Neuron (in vitro differentiated cells): ENCODE measurements around the gene APBA3.

Experiments
- H2AFZ ChIP-seq: one replicate; pipeline ENCODE4 v1.6.1; 2013; ENCODE audit warnings: low read depth, mild to moderate bottlenecking, inconsistent platforms, low read length, moderate library complexity
- H3K27me3 ChIP-seq: one replicate; pipeline ENCODE4 v1.6.1; 2013; ENCODE audit warnings: low read length; ENCODE audit not compliant: insufficient read depth
- H3K36me3 ChIP-seq: one replicate; pipeline ENCODE4 v1.6.1; 2013; ENCODE audit warnings: low read length; ENCODE audit not compliant: insufficient read depth
- H3K4me1 ChIP-seq: one replicate; pipeline ENCODE4 v1.6.1; 2013; ENCODE audit warnings: low read length; ENCODE audit not compliant: insufficient read depth
- H3K4me3 ChIP-seq: 2 replicates; pipeline ENCODE4 v1.5.1; 2013; ENCODE audit warnings: mild to moderate bottlenecking, low read length, moderate library complexity
- H3K9me3 ChIP-seq: one replicate; pipeline ENCODE4 v1.6.1; 2013; ENCODE audit warnings: low read length

The APBA3 gene

GRCh38 chr19:3723883-3724282 is 37.6 kb downstream of the APBA3 start:
- H3K27me3 ChIP-seq: peaks cover 18% of the 10 kb centered on the region
- H3K4me1 ChIP-seq: no peaks in the 10 kb centered on the region

DNA sequence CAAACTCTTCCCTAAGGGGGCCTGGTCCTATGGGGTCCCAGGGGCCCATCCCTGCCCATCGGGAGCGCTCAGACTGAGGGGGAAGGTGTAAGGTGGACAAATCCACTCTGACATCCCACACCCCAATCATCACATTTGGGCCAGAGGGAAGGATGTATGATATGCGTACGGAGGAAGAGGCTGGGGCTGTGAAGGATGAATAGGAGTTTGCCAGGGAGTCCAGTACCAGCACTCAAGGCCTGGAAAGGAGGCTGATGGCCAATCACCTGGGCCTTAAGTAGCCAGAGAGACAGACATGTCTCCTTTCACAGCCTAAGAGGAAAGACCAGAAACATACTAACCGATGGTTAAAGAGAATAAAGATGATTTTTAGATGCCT is 38.4 kb downstream of the APBA3 start:
- Histone ChIP-seq H3K27me3 (peaks cover 18% of the 10 kb centered on the region), H3K4me1 (no peaks in the 10 kb centered on the region), H3K36me3 (no peaks in the 10 kb centered on the region), H3K9me3 (no peaks in the 10 kb centered on the region), H2AFZ (no peak overlapping the region), H3K4me3 (no peak overlapping the region)

More at GRCh38 chr19:3723883-3724282, 37.6 kb downstream of the APBA3 start:
- no peaks in the 10 kb centered on the region for H3K9me3 ChIP-seq
- no peaks in the 10 kb centered on the region for H3K36me3 ChIP-seq
- H3K4me3 ChIP-seq: no peak overlapping the region
- H2AFZ ChIP-seq: no peak overlapping the region

DNA sequence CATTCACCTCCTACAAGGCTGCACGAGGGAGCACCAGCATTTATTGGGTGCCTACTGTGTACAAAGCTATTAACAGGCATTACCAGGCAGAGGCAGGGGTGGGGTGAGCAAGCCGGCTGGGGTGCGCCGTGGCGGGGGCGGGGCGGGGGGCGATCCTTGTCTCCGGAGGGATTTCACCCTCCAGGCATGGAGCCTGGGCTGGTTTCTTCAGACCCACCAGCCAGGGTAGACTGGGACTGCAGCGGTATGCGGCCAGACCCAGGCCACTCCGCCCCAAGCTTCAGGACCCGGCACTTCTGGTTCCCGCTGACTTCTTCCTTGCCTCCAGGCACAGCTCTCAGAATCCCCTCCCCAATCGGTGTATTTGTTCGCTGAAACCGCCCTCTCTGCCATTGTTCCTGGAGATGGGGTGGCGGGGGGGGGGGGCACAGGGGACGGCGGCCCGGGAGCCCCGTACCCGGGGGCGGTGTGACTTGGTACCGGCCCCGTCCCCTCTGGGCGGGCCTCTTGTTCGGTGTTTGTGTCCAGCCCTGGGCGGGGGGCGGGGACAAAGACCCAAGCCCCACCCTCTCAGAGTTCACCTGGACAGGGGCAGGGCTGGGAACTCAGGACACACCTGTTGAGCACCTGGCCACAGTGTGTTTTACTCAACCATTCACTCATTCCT is 38.9 kb downstream of the APBA3 start:
- no peak overlapping the region for H2AFZ ChIP-seq
- H3K9me3 ChIP-seq: no peaks in the 10 kb centered on the region
- H3K4me3 ChIP-seq: no peak overlapping the region
- peaks cover 18% of the 10 kb centered on the region for H3K27me3 ChIP-seq
- H3K36me3 ChIP-seq: no peaks in the 10 kb centered on the region
- no peaks in the 10 kb centered on the region for H3K4me1 ChIP-seq

DNA sequence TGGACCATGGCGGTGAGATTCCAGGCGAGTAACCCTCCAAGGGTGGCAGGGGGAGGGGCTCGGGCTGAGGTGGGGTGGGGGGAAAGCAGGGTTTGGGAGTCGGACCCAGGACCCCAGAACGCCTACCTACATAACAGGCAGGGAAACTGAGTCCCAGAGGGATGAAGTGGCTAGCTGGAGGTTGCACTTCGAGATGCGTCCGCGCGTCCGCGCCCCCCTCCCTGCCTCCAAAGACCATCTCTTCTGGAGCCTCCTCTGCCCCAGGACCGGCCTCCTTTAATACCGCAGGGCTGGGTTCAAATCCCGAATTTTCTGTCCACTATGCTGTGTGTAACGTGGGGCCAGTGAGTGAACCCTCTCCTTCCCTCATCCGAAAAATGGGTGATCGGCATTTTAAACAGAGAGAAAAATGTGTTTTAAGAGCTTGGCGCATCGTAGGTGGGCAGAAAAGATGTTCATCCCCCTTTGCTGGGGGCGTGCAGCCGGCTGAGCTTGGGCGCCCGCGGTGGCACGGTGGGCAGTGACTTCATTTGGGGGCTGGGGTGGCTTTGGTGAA is 39.5 kb downstream of the APBA3 start:
- Histone ChIP-seq H3K27me3 (peaks cover 18% of the 10 kb centered on the region), H2AFZ (no peak overlapping the region), H3K9me3 (no peaks in the 10 kb centered on the region), H3K36me3 (no peaks in the 10 kb centered on the region), H3K4me1 (no peaks in the 10 kb centered on the region), H3K4me3 (no peak overlapping the region)

DNA sequence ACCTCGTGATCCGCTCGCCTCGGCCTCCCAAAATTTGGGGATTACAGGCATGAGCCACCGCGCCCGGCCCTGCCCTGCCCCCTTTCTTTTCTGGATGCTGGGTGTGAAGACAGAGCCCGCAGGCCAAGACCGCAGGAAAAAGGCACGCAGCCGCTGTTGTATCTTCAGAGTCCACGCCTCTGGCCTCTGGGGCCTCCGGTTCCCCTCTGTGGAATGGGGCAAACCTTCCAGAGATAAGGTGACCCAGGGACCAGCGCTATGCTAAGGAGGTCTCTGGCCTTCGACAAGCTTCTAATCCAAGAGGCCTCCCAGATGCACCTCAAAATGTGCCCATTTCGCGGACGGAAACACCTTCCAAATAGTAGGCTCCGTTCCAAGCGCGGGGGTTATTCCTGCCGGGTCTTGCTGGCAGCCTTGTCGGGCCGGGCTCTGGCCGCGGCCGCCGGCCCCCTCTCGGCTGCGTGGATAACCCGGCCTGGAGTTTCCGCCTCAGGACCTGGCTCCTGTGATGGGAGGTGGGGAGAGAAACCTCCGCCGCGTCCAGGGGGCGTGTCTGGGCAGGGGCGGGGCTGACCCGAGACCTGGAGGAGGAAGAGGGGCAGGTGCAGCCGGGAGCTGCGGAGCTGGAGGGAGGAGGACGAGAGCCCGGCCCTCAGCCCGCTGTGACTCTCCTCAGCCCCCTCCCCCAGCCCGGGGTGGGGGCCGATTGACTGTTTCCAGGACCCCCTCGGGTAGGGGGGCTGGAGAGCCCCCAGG is 40.2 kb downstream of the APBA3 start:
- no peak overlapping the region for H2AFZ ChIP-seq
- H3K4me3 ChIP-seq: no peak overlapping the region
- H3K36me3 ChIP-seq: no peaks in the 10 kb centered on the region
- H3K4me1 ChIP-seq: no peaks in the 10 kb centered on the region
- H3K27me3 ChIP-seq: peaks cover 18% of the 10 kb centered on the region
- no peaks in the 10 kb centered on the region for H3K9me3 ChIP-seq

- Histone ChIP-seq H2AFZ (no peak overlapping the region), H3K4me3 (no peak overlapping the region)
Observed at GRCh38 chr19:3720349-3720917, 41.1 kb downstream of the APBA3 start.

GRCh38 chr19:3719868-3720267 is 41.6 kb downstream of the APBA3 start:
- Histone ChIP-seq H2AFZ (no peak overlapping the region), H3K4me3 (no peak overlapping the region), H3K9me3 (no peaks in the 10 kb centered on the region), H3K4me1 (no peaks in the 10 kb centered on the region), H3K36me3 (no peaks in the 10 kb centered on the region), H3K27me3 (peaks cover 18% of the 10 kb centered on the region)

More at GRCh38 chr19:3720349-3720917, 41.1 kb downstream of the APBA3 start:
- Histone ChIP-seq H3K36me3 (no peaks in the 10 kb centered on the region), H3K9me3 (no peaks in the 10 kb centered on the region), H3K4me1 (no peaks in the 10 kb centered on the region), H3K27me3 (peaks cover 18% of the 10 kb centered on the region)

- H3K4me3 ChIP-seq: no peak overlapping the region
- H3K27me3 ChIP-seq: peaks cover 2% of the 10 kb centered on the region
- H3K4me1 ChIP-seq: no peaks in the 10 kb centered on the region
- no peaks in the 10 kb centered on the region for H3K36me3 ChIP-seq
- no peak overlapping the region for H2AFZ ChIP-seq
- no peaks in the 10 kb centered on the region for H3K9me3 ChIP-seq
Observed at GRCh38 chr19:3716147-3716668, 45.3 kb downstream of the APBA3 start.

DNA sequence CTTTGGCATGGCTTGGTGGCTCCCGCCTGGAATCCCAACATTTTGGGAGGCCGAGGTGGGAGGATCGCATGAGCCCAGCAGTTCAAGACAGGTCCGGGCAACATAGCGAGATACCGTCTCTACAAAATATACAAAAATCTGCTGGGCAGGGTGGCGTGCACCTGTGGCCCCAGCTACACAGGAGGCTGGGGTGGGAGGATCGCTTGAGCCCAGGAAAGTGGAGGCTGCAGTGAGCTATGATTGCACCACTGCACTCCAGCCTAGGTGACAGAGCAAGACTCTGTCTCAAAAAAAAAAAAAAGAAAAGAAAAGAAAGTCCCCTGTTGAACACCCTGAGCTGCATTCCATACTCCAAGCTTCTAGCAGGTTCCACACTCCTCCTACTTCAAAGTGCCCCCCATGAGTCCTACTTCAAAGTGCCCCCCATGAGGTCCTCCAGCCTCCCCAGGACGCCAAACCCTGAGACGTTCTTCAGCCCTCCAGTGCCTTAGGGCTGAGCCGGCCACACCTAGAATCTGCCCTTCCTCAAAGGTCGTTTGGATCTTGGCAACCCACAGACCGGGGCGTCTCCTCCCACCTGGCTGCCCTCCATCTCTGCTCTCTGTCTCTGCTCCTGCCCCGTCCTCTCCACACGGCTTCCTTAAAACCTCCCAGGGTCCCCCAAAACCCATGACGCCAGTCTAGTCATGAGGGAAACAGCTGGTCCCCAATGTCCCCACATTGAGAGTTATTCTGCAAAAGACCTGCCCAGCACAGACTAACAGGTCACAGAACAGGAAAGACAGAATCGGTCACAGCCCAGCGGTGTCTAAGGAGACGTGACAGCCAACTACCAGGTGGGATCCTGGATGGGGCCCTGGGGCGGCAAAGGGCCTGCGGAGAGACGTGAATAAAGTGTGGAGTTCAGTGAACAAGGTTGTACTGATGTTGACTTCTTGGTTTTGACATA is 48.6 kb downstream of the APBA3 start:
- no peaks in the 10 kb centered on the region for H3K9me3 ChIP-seq
- peaks cover 11% of the 10 kb centered on the region for H3K27me3 ChIP-seq
- no peak overlapping the region for H2AFZ ChIP-seq
- no peak overlapping the region for H3K4me3 ChIP-seq
- no peaks in the 10 kb centered on the region for H3K36me3 ChIP-seq
- H3K4me1 ChIP-seq: no peaks in the 10 kb centered on the region

DNA sequence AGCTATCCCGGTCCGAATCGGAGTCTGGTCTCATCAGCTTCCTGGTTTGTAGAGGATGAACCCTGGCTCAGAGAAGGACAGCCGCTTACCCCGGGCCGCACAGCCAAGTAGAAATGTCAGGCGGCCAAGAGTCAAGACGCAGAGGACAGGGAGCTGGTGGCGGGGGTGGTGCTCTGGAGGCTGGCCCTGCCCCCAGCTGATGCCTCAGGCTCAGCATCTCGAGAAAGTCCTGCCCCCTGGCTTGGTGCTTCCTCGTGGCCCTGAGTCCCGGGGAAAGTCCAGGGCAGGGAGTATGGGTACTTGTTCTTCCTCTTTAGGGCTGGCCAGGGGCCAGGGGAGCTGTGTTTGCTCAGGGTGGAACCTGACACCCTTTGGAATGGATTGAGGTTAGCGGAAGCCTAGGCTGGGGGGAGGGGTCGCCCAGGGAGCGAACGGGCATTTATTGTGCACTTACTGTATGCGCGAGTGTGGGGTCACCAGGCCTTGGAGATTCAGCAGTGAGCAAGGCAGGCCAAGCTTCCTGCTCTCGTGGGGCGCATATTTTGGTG is 51.2 kb downstream of the APBA3 start:
- H3K9me3 ChIP-seq: no peaks in the 10 kb centered on the region
- H2AFZ ChIP-seq: no peak overlapping the region
- H3K4me3 ChIP-seq: no peak overlapping the region
- H3K36me3 ChIP-seq: no peaks in the 10 kb centered on the region
- no peaks in the 10 kb centered on the region for H3K4me1 ChIP-seq
- peaks cover 11% of the 10 kb centered on the region for H3K27me3 ChIP-seq

DNA sequence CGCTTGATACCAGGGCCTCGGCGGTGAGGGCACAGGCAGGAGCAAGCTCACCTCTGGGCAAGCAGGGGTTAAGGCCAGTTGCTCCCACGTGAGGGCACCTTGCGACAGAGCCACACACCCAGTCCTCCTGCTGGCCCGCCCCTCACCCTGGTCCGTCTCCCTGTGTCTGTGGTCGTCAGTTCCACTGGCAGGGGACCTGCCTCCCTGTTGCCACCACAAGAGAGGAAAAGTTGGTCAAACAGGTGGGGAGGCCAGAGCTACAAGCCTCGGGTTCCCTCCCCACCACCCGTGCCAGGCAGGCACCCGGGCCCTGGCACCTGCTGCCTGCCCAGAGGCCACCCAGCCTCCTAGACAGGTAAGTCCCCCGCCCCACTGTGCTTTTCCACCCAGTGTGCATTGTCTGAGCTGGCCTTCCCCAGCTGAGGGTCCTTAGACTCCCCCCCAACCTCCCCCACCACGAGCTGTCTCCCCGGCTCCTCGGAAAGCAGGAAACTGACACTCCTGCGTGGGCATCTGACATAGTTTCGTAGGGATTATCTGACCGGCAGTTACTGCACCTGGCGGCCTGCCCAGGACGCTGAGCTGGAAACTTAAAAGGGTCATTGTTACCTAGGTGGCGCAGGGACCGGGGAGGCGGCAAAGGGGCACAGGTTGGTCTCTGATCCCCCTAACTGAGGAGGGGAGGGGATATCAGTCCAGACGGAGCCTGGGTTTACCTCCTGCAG is 53.1 kb downstream of the APBA3 start, which contains the start of gene TJP3:
TSS of gene TJP3 (plus strand) at position 178 of the 725 bp plus-strand sequence. CDS start 20,049 bp downstream, outside the sequence.
- Histone ChIP-seq H3K27me3 (peaks cover 11% of the 10 kb centered on the region), H3K9me3 (no peaks in the 10 kb centered on the region), H3K4me3 (no peak within 1 kb of the TSS), H3K36me3 (no peaks in the 10 kb centered on the region), H2AFZ (no peak within 1 kb of the TSS), H3K4me1 (no peaks in the 10 kb centered on the region)

DNA sequence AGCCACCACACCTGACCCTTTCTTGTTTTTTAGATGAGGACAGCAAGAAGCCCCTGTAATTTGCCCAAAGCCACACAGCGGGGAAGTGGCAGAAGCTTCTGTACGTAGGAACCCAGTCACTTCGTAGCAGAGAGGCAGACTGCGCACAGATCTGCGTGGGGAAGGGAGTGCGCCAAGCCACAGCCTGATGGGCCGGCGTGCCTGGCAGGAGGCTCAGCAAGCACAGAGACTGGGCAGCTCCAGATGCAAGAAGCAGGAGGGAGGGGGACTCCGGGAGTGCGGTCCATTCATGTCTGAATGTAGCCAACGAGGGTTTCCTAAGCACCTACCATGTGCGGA is 53.7 kb downstream of the APBA3 start:
- no peaks in the 10 kb centered on the region for H3K36me3 ChIP-seq
- H3K27me3 ChIP-seq: peaks cover 11% of the 10 kb centered on the region

More for the DNA sequence above, 53.7 kb downstream of the APBA3 start:
- Histone ChIP-seq H3K4me1 (no peaks in the 10 kb centered on the region), H3K9me3 (no peaks in the 10 kb centered on the region), H2AFZ (no peak overlapping the region), H3K4me3 (no peak overlapping the region)
